Neural cell (in vitro differentiated cells): Measurements from ENCODE around the gene KIF6. TPM values are rescaled to one million over a fixed set of nuclear protein-coding genes. Genes with fewer than 3 reads are reported as not detected.

Experiments
- H2AFZ ChIP-seq: fragments of 200-600, 300-800 bp; sonication (generic), shearing (Covaris generic); 2 replicates; pipeline ENCODE4 v1.6.0; 2014; ENCODE audit warnings: low read depth, mild to moderate bottlenecking, antibody characterized with exemption, low read length, moderate library complexity
- H3F3A ChIP-seq: fragments of 200-600 bp; shearing (Covaris generic); 2 replicates; pipeline ENCODE4 v1.6.1; 2016; ENCODE audit warnings: mild to moderate bottlenecking, moderate library complexity, mixed read lengths, antibody characterized with exemption, low read length; ENCODE audit not compliant: insufficient read depth, poor library complexity, severe bottlenecking
- H3K27ac ChIP-seq: fragments of 200-600, 300-800 bp; sonication (generic), shearing (Covaris generic); 2 replicates; pipeline ENCODE4 v1.5.1; 2014; ENCODE audit warnings: mild to moderate bottlenecking, low read length, moderate library complexity
- H3K27me3 ChIP-seq: fragments of 300-800, 200-600 bp; sonication (generic), shearing (Covaris generic); 2 replicates; pipeline ENCODE4 v1.6.0; 2014; ENCODE audit warnings: mild to moderate bottlenecking, low read depth, low read length, moderate library complexity; ENCODE audit not compliant: insufficient read depth
- H3K36me3 ChIP-seq: fragments of 300-800, 200-600 bp; sonication (generic), shearing (Covaris generic); 2 replicates; pipeline ENCODE4 v1.5.1; 2014; ENCODE audit warnings: mild to moderate bottlenecking, antibody characterized with exemption, low read length, moderate library complexity; ENCODE audit not compliant: insufficient read depth
- H3K4me2 ChIP-seq: fragments of 300-800, 200-600 bp; sonication (generic), shearing (Covaris generic); 2 replicates; pipeline ENCODE4 v1.6.0; 2014; ENCODE audit warnings: mild to moderate bottlenecking, low read length
- H3K4me3 ChIP-seq: fragments of 300-800, 200-600 bp; sonication (generic), shearing (Covaris generic); 2 replicates; pipeline ENCODE4 v1.5.1; 2014; ENCODE audit warnings: mild to moderate bottlenecking, low read length, moderate library complexity
- H3K79me2 ChIP-seq: fragments of 200-600 bp; shearing (Covaris generic); replicated peaks from 2 replicates; pipeline ENCODE4 v1.6.0; 2014; ENCODE audit warnings: mild to moderate bottlenecking, low read length, moderate library complexity; ENCODE audit not compliant: insufficient read depth
- H3K9ac ChIP-seq: fragments of 300-800, 200-600 bp; sonication (generic), shearing (Covaris generic); 2 replicates; pipeline ENCODE4 v1.6.1; 2016; ENCODE audit warnings: mild to moderate bottlenecking, low read length, mixed read lengths
- H3K9me2 ChIP-seq: fragments of 200-600 bp; shearing (Covaris generic); 2 replicates; pipeline ENCODE4 v1.6.1; 2016; ENCODE audit warnings: mild to moderate bottlenecking, low read length, mixed read lengths; ENCODE audit not compliant: insufficient read depth
- H3K9me3 ChIP-seq: fragments of 200-600, 300-800 bp; sonication (generic), shearing (Covaris generic); 2 replicates; pipeline ENCODE4 v1.6.1; 2016; ENCODE audit warnings: mild to moderate bottlenecking, mixed run types, low read length, moderate library complexity, mixed read lengths
- H4K20me1 ChIP-seq: fragments of 200-600 bp; shearing (Covaris generic); 2 replicates; pipeline ENCODE4 v1.6.1; 2016; ENCODE audit warnings: mild to moderate bottlenecking, mixed run types; ENCODE audit not compliant: insufficient read depth
- EP300 ChIP-seq: fragments of 450-650 bp; conservative IDR thresholded peaks from 2 replicates; pipeline ENCODE4 v1.6.1; 2014; ENCODE audit warnings: antibody characterized with exemption, mild to moderate bottlenecking, moderate library complexity; ENCODE audit not compliant: poor library complexity, severe bottlenecking
- EZH2 ChIP-seq: fragments of 200-600, 300-800 bp; shearing (Covaris generic), sonication (generic); IDR thresholded peaks from 2 replicates; pipeline ENCODE4 v1.6.1; 2014; ENCODE audit warnings: antibody characterized with exemption, low read length, borderline replicate concordance, mild to moderate bottlenecking; ENCODE audit not compliant: insufficient read depth, poor library complexity, severe bottlenecking
- MXI1 ChIP-seq: fragments of 450-650 bp; conservative IDR thresholded peaks from 2 replicates; pipeline ENCODE4 v1.6.1; 2014; ENCODE audit warnings: antibody characterized with exemption, mild to moderate bottlenecking; ENCODE audit not compliant: poor library complexity, severe bottlenecking
- POLR2AphosphoS5 ChIP-seq: IDR thresholded peaks from 2 replicates; pipeline ENCODE4 v1.6.1; 2012
- RAD21 ChIP-seq: fragments of 450-650 bp; conservative IDR thresholded peaks from 2 replicates; pipeline ENCODE4 v1.6.1; 2014; ENCODE audit warnings: antibody characterized with exemption, mild to moderate bottlenecking, moderate library complexity
- SMC3 ChIP-seq: fragments of 450-650 bp; conservative IDR thresholded peaks from 2 replicates; pipeline ENCODE4 v1.6.1; 2014; ENCODE audit warnings: antibody characterized with exemption, mild to moderate bottlenecking, moderate library complexity; ENCODE audit not compliant: poor library complexity
- TAF1 ChIP-seq: IDR thresholded peaks from 2 replicates; pipeline ENCODE4 v1.6.1; 2012; ENCODE audit warnings: low read depth
- polyA plus RNA-seq: library from polyadenylated mRNA; depleted of rRNA; stranded (reverse); fragments of >200 nt; gene quantifications from 2 replicates; pipeline ENCODE4 v1.2.3, GENCODE V29; 2014
- TF ChIP-seq, protein P1 (sequence below): IDR thresholded peaks from 2 replicates; pipeline ENCODE4 v1.6.1; 2012; ENCODE audit warnings: borderline replicate concordance
- TF ChIP-seq, protein P2 (sequence below): fragments of 450-650 bp; IDR thresholded peaks from 2 replicates; pipeline ENCODE4 v1.5.1; 2014; ENCODE audit warnings: antibody characterized with exemption, mild to moderate bottlenecking, moderate library complexity; ENCODE audit not compliant: poor library complexity, severe bottlenecking

The KIF6 gene
- polyA plus RNA-seq, 1 donor from 2014 or later, result 2.1 TPM

DNA sequence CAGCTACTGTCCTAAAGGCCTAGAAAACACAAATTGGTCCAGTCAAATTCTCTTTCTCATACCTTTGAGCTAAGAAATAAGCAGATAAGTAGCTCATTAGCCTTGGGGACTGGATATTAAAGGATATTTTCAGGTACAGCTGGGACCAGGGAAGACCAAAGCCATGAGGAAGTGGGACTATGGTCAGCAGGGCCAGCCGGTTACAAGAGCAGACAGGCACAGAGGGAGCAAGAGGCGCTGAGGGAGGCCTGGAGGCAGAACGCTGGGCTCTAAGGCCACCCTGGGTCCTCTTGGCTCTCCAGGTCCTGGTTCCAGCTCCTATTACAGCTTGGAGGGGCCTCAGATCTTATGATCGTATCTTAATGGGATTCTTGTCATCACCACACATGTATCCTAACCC, 314.2 kb downstream of the KIF6 start:
- no peak overlapping the region for H3K9ac ChIP-seq

DNA sequence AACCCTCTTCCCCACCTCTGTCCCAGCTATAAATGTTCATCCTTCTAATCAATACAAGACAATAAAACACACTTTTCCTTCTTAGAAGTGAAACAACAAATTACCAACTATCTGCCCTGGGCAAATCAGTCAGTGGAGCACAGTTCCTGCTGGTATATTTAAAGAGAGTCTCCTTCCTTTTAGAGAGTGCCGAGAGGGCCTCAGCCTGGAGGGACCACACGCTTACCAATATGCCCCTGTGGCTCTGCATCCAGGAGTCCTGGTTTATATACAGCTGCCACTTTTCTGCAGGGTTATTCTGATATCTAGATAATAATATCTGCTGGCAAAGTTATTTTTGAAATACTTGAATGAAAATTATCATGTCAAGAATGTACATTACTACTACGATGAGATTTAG, 315.3 kb downstream of the KIF6 start:
- Histone ChIP-seq H3F3A (no peaks in the 10 kb centered on the region), H3K36me3 (no peaks in the 10 kb centered on the region), H3K9ac (no peak overlapping the region), H4K20me1 (no peaks in the 10 kb centered on the region), H3K9me2 (no peaks in the 10 kb centered on the region), H3K79me2 (no peaks in the 10 kb centered on the region), H3K4me3 (peak overlapping the region; percentile 23), H3K27ac (peak overlapping the region; percentile 45), H3K9me3 (no peaks in the 10 kb centered on the region), H3K4me2 (no peak overlapping the region), H3K27me3 (no peaks in the 10 kb centered on the region), H2AFZ (no peak overlapping the region)
- no peak for TF ChIP-seq EP300
- no peak for TF ChIP-seq POLR2AphosphoS5
- no peak for TF ChIP-seq RAD21
- TF ChIP-seq, protein P1, sequence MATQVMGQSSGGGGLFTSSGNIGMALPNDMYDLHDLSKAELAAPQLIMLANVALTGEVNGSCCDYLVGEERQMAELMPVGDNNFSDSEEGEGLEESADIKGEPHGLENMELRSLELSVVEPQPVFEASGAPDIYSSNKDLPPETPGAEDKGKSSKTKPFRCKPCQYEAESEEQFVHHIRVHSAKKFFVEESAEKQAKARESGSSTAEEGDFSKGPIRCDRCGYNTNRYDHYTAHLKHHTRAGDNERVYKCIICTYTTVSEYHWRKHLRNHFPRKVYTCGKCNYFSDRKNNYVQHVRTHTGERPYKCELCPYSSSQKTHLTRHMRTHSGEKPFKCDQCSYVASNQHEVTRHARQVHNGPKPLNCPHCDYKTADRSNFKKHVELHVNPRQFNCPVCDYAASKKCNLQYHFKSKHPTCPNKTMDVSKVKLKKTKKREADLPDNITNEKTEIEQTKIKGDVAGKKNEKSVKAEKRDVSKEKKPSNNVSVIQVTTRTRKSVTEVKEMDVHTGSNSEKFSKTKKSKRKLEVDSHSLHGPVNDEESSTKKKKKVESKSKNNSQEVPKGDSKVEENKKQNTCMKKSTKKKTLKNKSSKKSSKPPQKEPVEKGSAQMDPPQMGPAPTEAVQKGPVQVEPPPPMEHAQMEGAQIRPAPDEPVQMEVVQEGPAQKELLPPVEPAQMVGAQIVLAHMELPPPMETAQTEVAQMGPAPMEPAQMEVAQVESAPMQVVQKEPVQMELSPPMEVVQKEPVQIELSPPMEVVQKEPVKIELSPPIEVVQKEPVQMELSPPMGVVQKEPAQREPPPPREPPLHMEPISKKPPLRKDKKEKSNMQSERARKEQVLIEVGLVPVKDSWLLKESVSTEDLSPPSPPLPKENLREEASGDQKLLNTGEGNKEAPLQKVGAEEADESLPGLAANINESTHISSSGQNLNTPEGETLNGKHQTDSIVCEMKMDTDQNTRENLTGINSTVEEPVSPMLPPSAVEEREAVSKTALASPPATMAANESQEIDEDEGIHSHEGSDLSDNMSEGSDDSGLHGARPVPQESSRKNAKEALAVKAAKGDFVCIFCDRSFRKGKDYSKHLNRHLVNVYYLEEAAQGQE, result no peak
- TF ChIP-seq EZH2, result no peak
- TF ChIP-seq, protein P2, sequence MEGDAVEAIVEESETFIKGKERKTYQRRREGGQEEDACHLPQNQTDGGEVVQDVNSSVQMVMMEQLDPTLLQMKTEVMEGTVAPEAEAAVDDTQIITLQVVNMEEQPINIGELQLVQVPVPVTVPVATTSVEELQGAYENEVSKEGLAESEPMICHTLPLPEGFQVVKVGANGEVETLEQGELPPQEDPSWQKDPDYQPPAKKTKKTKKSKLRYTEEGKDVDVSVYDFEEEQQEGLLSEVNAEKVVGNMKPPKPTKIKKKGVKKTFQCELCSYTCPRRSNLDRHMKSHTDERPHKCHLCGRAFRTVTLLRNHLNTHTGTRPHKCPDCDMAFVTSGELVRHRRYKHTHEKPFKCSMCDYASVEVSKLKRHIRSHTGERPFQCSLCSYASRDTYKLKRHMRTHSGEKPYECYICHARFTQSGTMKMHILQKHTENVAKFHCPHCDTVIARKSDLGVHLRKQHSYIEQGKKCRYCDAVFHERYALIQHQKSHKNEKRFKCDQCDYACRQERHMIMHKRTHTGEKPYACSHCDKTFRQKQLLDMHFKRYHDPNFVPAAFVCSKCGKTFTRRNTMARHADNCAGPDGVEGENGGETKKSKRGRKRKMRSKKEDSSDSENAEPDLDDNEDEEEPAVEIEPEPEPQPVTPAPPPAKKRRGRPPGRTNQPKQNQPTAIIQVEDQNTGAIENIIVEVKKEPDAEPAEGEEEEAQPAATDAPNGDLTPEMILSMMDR, result no peak
- TF ChIP-seq MXI1, result no peak
- TF ChIP-seq SMC3, result no peak
- TF ChIP-seq TAF1, result no peak

More for the DNA sequence above, 314.2 kb downstream of the KIF6 start:
- no peaks in the 10 kb centered on the region for H3F3A ChIP-seq
- H3K36me3 ChIP-seq, result no peaks in the 10 kb centered on the region
- H3K27ac ChIP-seq, result no peak overlapping the region
- no peaks in the 10 kb centered on the region for H3K9me3 ChIP-seq
- no peak overlapping the region for H3K4me2 ChIP-seq
- no peaks in the 10 kb centered on the region for H3K79me2 ChIP-seq
- H4K20me1 ChIP-seq, result no peaks in the 10 kb centered on the region
- no peak overlapping the region for H2AFZ ChIP-seq
- H3K27me3 ChIP-seq, result no peaks in the 10 kb centered on the region
- H3K9me2 ChIP-seq, result no peaks in the 10 kb centered on the region
- TF ChIP-seq MXI1 (no peak), EZH2 (no peak), POLR2AphosphoS5 (no peak), SMC3 (no peak), EP300 (no peak), TAF1 (no peak), RAD21 (no peak)
- TF ChIP-seq, protein P2, result no peak
- TF ChIP-seq, protein P1, result no peak
- no peak overlapping the region for H3K4me3 ChIP-seq
